ENCODE measurements around the gene CHST8. TPM values are rescaled to one million over a fixed set of nuclear protein-coding genes. Genes with fewer than 3 reads are reported as not detected.

The CHST8 gene
- total and polyA plus RNA-seq, 2 of the 13 experiments (the other 11 are each of a cell fraction or from before 2014, with no cell fraction given) = not detected

DNA sequence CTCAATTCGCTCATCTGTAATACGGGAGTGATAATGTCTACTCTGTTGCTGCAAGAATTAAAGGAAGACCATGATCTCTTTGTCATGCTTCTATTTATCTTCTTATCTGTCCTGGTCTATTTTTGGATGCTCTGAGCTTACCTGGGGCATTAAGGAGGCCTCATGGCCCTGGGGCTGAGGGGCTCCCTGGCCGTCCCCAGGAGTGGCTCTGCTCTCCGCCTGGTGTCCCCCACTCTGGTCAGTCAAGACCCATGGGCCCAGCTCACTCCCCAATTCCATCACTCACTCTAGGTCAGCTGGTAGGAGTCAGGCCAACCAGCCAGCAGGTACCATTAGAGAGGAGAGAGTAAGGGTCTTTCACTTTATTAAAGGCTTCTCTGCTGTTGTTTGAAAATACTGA lies 1.1 kb upstream of the CHST8 start:
- POLR2A ChIA-PET = no interaction called here
- Histone ChIP-seq H3K4me2 (ENCODE audit: low read depth, low read length) (no peak overlapping the region), H4K20me1 (ENCODE audit: insufficient read depth, low read length) (no peaks in the 10 kb centered on the region), H3K4me3 (replicated peaks in 1 of 3; ENCODE audit: insufficient read depth in 1 of 3, low read depth in 2 of 3, low read length in 3 of 3) (no peak overlapping the region), H3K27me3 (ENCODE audit: control insufficient read depth in 1 of 2, insufficient read depth in 2 of 2, low read length in 2 of 2) (peaks cover 9 to 49% of the 10 kb centered on the region in 2 experiments), H3K27ac (ENCODE audit: extremely low read length, insufficient read depth, low read length) (no peak overlapping the region), H2AFZ (ENCODE audit: low read length) (no peak overlapping the region), H3K9me3 (ENCODE audit: low read length) (no peaks in the 10 kb centered on the region), H3K9ac (ENCODE audit: insufficient read depth, low read depth, low read length) (no peak overlapping the region), H3K4me1 (ENCODE audit: insufficient read depth, low read length) (no peaks in the 10 kb centered on the region), H3K79me2 (ENCODE audit: insufficient read depth, low read length) (no peaks in the 10 kb centered on the region), H3K36me3 (replicated peaks in 1 of 2; ENCODE audit: control insufficient read depth in 1 of 2, insufficient read depth in 2 of 2, low read length in 2 of 2) (no peaks in the 10 kb centered on the region)
- TF ChIP-seq SMARCC2 (IDR thresholded peaks at IDR 0.05) (no peak), MED8 (CRISPR knock-in tag; IDR thresholded peaks at IDR 0.05; ENCODE audit: insufficient replicate concordance) (no peak), ZNF766 (CRISPR knock-in tag; IDR thresholded peaks at IDR 0.05; ENCODE audit: borderline replicate concordance) (no peak), MEF2D (CRISPR knock-in tag; IDR thresholded peaks at IDR 0.05) (no peak), RORA (CRISPR knock-in tag; IDR thresholded peaks at IDR 0.05) (no peak), ZNF670 (CRISPR knock-in tag; IDR thresholded peaks at IDR 0.05; ENCODE audit: borderline replicate concordance) (no peak), TOE1 (CRISPR knock-in tag; IDR thresholded peaks at IDR 0.05) (no peak), ZNF205 (CRISPR knock-in tag; IDR thresholded peaks at IDR 0.05) (no peak), PAX8 (CRISPR knock-in tag; IDR thresholded peaks at IDR 0.05; ENCODE audit: borderline replicate concordance) (no peak), ZNF780A (CRISPR knock-in tag; IDR thresholded peaks at IDR 0.05) (no peak), ZNF761 (CRISPR knock-in tag; conservative IDR thresholded peaks at IDR 0.05) (no peak), HNF4A (CRISPR knock-in tag; IDR thresholded peaks at IDR 0.05) (no peak), ZFP36L2 (CRISPR knock-in tag; IDR thresholded peaks at IDR 0.05) (no peak), ZNF225 (CRISPR knock-in tag; IDR thresholded peaks at IDR 0.05) (no peak), ZNF75D (CRISPR knock-in tag; IDR thresholded peaks at IDR 0.05; ENCODE audit: borderline replicate concordance) (no peak)
- TF ChIP-seq, protein P1, sequence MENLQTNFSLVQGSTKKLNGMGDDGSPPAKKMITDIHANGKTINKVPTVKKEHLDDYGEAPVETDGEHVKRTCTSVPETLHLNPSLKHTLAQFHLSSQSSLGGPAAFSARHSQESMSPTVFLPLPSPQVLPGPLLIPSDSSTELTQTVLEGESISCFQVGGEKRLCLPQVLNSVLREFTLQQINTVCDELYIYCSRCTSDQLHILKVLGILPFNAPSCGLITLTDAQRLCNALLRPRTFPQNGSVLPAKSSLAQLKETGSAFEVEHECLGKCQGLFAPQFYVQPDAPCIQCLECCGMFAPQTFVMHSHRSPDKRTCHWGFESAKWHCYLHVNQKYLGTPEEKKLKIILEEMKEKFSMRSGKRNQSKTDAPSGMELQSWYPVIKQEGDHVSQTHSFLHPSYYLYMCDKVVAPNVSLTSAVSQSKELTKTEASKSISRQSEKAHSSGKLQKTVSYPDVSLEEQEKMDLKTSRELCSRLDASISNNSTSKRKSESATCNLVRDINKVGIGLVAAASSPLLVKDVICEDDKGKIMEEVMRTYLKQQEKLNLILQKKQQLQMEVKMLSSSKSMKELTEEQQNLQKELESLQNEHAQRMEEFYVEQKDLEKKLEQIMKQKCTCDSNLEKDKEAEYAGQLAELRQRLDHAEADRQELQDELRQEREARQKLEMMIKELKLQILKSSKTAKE (CRISPR knock-in tag; IDR thresholded peaks at IDR 0.05; ENCODE audit: borderline replicate concordance) = no peak
- TF ChIP-seq, protein P2, sequence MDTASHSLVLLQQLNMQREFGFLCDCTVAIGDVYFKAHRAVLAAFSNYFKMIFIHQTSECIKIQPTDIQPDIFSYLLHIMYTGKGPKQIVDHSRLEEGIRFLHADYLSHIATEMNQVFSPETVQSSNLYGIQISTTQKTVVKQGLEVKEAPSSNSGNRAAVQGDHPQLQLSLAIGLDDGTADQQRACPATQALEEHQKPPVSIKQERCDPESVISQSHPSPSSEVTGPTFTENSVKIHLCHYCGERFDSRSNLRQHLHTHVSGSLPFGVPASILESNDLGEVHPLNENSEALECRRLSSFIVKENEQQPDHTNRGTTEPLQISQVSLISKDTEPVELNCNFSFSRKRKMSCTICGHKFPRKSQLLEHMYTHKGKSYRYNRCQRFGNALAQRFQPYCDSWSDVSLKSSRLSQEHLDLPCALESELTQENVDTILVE (CRISPR knock-in tag; IDR thresholded peaks at IDR 0.05) = no peak
- TF ChIP-seq, protein P3, sequence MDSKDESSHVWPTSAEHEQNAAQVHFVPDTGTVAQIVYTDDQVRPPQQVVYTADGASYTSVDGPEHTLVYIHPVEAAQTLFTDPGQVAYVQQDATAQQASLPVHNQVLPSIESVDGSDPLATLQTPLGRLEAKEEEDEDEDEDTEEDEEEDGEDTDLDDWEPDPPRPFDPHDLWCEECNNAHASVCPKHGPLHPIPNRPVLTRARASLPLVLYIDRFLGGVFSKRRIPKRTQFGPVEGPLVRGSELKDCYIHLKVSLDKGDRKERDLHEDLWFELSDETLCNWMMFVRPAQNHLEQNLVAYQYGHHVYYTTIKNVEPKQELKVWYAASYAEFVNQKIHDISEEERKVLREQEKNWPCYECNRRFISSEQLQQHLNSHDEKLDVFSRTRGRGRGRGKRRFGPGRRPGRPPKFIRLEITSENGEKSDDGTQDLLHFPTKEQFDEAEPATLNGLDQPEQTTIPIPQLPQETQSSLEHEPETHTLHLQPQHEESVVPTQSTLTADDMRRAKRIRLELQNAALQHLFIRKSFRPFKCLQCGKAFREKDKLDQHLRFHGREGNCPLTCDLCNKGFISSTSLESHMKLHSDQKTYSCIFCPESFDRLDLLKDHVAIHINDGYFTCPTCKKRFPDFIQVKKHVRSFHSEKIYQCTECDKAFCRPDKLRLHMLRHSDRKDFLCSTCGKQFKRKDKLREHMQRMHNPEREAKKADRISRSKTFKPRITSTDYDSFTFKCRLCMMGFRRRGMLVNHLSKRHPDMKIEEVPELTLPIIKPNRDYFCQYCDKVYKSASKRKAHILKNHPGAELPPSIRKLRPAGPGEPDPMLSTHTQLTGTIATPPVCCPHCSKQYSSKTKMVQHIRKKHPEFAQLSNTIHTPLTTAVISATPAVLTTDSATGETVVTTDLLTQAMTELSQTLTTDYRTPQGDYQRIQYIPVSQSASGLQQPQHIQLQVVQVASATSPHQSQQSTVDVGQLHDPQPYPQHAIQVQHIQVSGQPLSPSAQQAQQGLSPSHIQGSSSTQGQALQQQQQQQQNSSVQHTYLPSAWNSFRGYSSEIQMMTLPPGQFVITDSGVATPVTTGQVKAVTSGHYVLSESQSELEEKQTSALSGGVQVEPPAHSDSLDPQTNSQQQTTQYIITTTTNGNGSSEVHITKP (CRISPR knock-in tag; IDR thresholded peaks at IDR 0.05; ENCODE audit: low read depth) = no peak
- ATAC-seq = no peak
- CTCF ChIA-PET (ENCODE audit: low intra/inter-chr PET ratio, low total read pairs) = no interaction called here
- no peak for DNase-seq (ENCODE audit: low spot score)
- intact Hi-C loops (cut with micrococcal nuclease; ENCODE audit: unreplicated experiment) = no loop called here
- WGBS (ENCODE audit: low lambda C conversion rate) = 75% methylated on average over 4 of the region's 4 CpGs
- in situ Hi-C loops (cut with HindIII; ENCODE audit: extremely low pct_ligation_motif_present, low pct_unique_long_range_greater_than_20kb) = no loop called here
- no TSS peak for BruUV-seq (replicated peaks)
- FAIRE-seq = no peak

Measured in HepG2 (cell line).